ENCODE results near the gene LRRC49. TPM values are rescaled to one million over a fixed set of nuclear protein-coding genes. Genes with fewer than 3 reads are reported as not detected.

LRRC49 gene
- total and polyA plus RNA-seq, 2 of the 4 experiments (the other 2 are of a cell fraction), result 8.6 to 16.8 TPM

- 92% methylated on average over 13 of the region's 14 CpGs; no CpG with 5 or more reads in 1 of the 2 experiments for WGBS, 2 experiments (ENCODE audit: extremely low coverage in 2 of 2, insufficient read length in 1 of 2)
- H2AK5ac ChIP-seq (ENCODE audit: low read depth, low read length), result peak overlapping the region; percentile 50
- H3K9me3 ChIP-seq (ENCODE audit: control insufficient read depth, insufficient read depth, low read length), result no peaks in the 10 kb centered on the region
- no peak overlapping the region for H3K23ac ChIP-seq (ENCODE audit: low read depth, low read length)
- POLR2A ChIA-PET (ENCODE audit: unreplicated experiment), result no interaction called here
- no peak overlapping the region for H2BK20ac ChIP-seq (ENCODE audit: low read depth, low read length)
- H3K4ac ChIP-seq (ENCODE audit: low read depth, low read length), result no peak overlapping the region; the same call in 1 of the 2 replicates
- H3K9ac ChIP-seq (ENCODE audit: low read depth, low read length), result no peak overlapping the region
- H3K27ac ChIP-seq (ENCODE audit: insufficient read depth, low read length), result no peak overlapping the region
- H3K27me3 ChIP-seq (ENCODE audit: control insufficient read depth, insufficient read depth, low read length), result no peaks in the 10 kb centered on the region
- no peak overlapping the region for H4K91ac ChIP-seq (ENCODE audit: insufficient read depth, low read depth, low read length)
- H3K79me1 ChIP-seq (ENCODE audit: low read depth in 1 of 2, low read length in 2 of 2), result peaks cover 3 to 25% of the 10 kb centered on the region in 2 experiments; a peak in 3 of 4 replicates
- no peak overlapping the region for H4K5ac ChIP-seq (ENCODE audit: low read depth, low read length)
- intact Hi-C loops (cut with micrococcal nuclease), result no loop called here
- H2BK120ac ChIP-seq (ENCODE audit: low read depth, low read length), result no peak overlapping the region; the same call in 1 of the 2 replicates
- peaks cover 19% of the 10 kb centered on the region for H3K9me1 ChIP-seq (ENCODE audit: insufficient read depth, low read length)
- H4K20me1 ChIP-seq (ENCODE audit: insufficient read depth, low read length), result no peaks in the 10 kb centered on the region
- no peak overlapping the region for H3K14ac ChIP-seq (replicated peaks; ENCODE audit: low read depth, low read length)
- H3K4me3 ChIP-seq (ENCODE audit: insufficient read depth, low read depth, low read length), result no peak overlapping the region
- ATAC-seq (ENCODE audit: low read depth) (no peak), DNase-seq (no peak)
- H2AK9ac ChIP-seq (replicated peaks; ENCODE audit: low read depth, low read length, poor library complexity), result no peak overlapping the region
- peak overlapping the region; percentile 45; the same call in 1 of the 3 replicates for H2BK15ac ChIP-seq (ENCODE audit: low read depth, low read length)
- H3K18ac ChIP-seq (ENCODE audit: low read depth, low read length), result no peak overlapping the region; the same call in 1 of the 2 replicates
- no TSS peak for BruUV-seq (replicated peaks)
- H2AFZ ChIP-seq (replicated peaks; ENCODE audit: low read length, poor library complexity), result no peak overlapping the region
- H2BK5ac ChIP-seq (ENCODE audit: low read depth, low read length, poor library complexity, severe bottlenecking), result no peak overlapping the region
- H3K56ac ChIP-seq (ENCODE audit: extremely low read depth, insufficient read depth, low read length), result no peak overlapping the region
- CTCF ChIA-PET, result interaction anchor here (0.7 kb wide), 1 partner anchor 51 kb away, joined by 3 read pairs; no protein-coding TSS in a partner anchor
- TF ChIP-seq NFE2L2 (IDR thresholded peaks at IDR 0.05; ENCODE audit: low read depth, low read length) (no peak), MAFK (IDR thresholded peaks at IDR 0.05; ENCODE audit: low read depth, low read length) (no peak), MXI1 (IDR thresholded peaks at IDR 0.05; ENCODE audit: borderline replicate concordance, low read depth, low read length) (no peak), POLR2A (IDR thresholded peaks at IDR 0.05; ENCODE audit: low read depth, low read length) (no peak), CHD1 (IDR thresholded peaks at IDR 0.05; ENCODE audit: low read depth, low read length) (no peak), USF2 (IDR thresholded peaks at IDR 0.05; ENCODE audit: low read depth, low read length) (no peak), CTCF (conservative IDR thresholded peaks at IDR 0.05; ENCODE audit: low read depth, low read length) (no peak), RFX5 (IDR thresholded peaks at IDR 0.05; ENCODE audit: low read depth, low read length) (no peak), BHLHE40 (IDR thresholded peaks at IDR 0.05; ENCODE audit: low read depth, low read length) (no peak), ELK1 (IDR thresholded peaks at IDR 0.05; ENCODE audit: borderline replicate concordance, low read depth, low read length) (no peak), MAZ (IDR thresholded peaks at IDR 0.05; ENCODE audit: borderline replicate concordance, low read depth, low read length) (no peak), RCOR1 (IDR thresholded peaks at IDR 0.05; ENCODE audit: insufficient replicate concordance, low read length) (no peak), SMC3 (IDR thresholded peaks at IDR 0.05; ENCODE audit: low read depth, low read length) (no peak), RAD21 (IDR thresholded peaks at IDR 0.05; ENCODE audit: low read length) (no peak), CEBPB (IDR thresholded peaks at IDR 0.05; ENCODE audit: low read depth, low read length) (no peak), FOS (IDR thresholded peaks at IDR 0.05; ENCODE audit: low read depth, low read length) (no peak)
- no peaks in the 10 kb centered on the region for H3K36me3 ChIP-seq (ENCODE audit: control insufficient read depth, insufficient read depth, low read length)
- dilution Hi-C loops (cut with HindIII; ENCODE audit: low sequenced_read_pairs, unreplicated experiment), result no loop called here
- in situ Hi-C loops (cut with MboI; ENCODE audit: low sequenced_read_pairs), result no loop called here
- peaks cover 27% of the 10 kb centered on the region for H3K4me1 ChIP-seq (ENCODE audit: control insufficient read depth, insufficient read depth, low read length)
- H4K8ac ChIP-seq (ENCODE audit: low read depth in 2 of 2, low read length in 2 of 2), result no peak overlapping the region
- H3K4me2 ChIP-seq (ENCODE audit: low read depth, low read length), result no peak overlapping the region
Measured at GRCh38 chr15:70859322-70859908, 33.2 kb upstream of the LRRC49 start.

All from IMR-90 (cell line).